GM21786 (cell line): ENCODE data around the gene PPP6R3.
"Not testable (repeated sequence)": the region's sequence is repeated elsewhere in the genome, so short reads cannot be mapped to it uniquely, and the experiment has no call there.

Experiments used
- ATAC-seq: cut with Tn5 transposase; IDR thresholded peaks from one replicate; pipeline ENCODE4 v1.9.1; 2021; ENCODE audit not compliant: unreplicated experiment

PPP6R3 gene

GRCh38 chr11:68457216-68457897 is 3.2 kb upstream of the PPP6R3 start:
- ATAC-seq: no peak

- no peak for ATAC-seq
Measured at GRCh38 chr11:68457898-68458249, 2.7 kb upstream of the PPP6R3 start.

- not testable (repeated sequence) for ATAC-seq
Measured at GRCh38 chr11:68458340-68458739, 2.2 kb upstream of the PPP6R3 start.

DNA sequence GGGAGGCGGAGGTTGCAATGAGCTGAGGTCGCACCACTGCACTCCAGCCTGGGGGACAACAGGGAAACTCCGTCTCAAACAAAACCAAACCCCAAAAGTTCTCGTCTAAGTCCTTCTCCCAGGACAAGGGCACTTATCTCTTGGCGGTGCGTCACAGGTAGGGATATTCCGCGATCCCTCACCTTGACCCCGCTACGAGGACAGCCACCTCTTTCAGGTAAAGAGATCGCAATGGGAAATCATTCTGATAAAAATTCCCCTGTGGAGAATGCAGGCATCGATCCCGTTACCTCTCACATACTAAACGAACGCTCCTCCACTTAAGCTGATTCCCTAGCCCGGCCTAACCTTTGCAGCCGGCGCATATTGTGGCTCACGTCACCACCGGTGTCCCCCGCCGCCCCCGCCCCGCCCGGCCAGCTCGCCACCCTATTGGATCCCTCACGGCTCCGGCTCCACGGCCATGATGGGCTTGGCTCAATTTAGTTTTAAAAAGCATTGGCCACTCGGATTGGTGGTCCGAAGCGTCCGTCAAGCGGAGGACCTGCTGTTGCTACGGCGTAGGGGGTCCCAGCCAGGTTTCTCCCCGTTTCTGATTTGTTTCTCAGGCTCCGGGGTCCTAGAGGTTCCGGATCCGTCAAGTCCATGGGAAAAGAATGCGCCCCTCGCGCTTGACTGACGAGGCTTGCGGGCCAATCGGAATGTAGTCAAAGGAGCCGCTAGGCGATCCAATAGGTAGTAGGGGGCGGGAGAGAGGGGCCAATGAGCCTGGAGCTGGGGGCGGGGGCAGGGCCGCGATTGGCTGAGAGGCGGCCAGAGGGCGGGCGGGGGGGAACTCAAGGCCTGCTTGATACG is 439 bp upstream of the PPP6R3 start:
- peak; percentile 85 for ATAC-seq

GRCh38 chr11:68461575-68461917 is 994 bp downstream of the PPP6R3 start:
- ATAC-seq: no peak

- no peak for ATAC-seq
Measured at GRCh38 chr11:68463714-68464113, 3.2 kb downstream of the PPP6R3 start.

GRCh38 chr11:68467201-68467834 is 6.8 kb downstream of the PPP6R3 start:
- ATAC-seq: no peak

DNA sequence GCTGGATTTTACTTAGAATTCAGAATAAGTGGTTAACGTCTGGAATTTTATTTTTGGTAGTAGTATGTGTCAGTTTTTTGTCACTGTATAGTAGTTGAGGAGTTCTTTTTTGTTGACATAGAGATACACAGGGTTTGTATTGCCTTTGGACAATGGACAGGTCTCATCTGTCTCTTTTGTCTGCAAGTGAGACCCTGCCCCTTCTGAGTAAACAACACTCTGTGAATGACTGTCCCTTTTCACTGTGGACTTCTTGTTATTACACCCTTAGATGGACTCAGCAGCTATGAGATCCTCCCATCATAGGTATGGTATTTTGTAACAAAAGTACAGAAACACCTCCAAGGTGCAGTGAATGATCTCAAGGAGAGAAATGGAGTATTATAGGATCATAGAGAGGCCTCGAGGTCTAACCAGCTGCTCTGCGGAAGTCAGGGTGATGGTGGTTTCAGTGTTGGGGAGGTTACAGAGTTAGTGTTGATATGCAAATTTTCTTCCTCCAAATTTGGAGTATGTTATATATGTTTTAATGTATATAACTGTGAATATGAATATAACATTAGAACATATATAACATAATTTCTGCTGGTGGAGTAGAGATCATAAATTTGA is 7.8 kb downstream of the PPP6R3 start:
- no peak for ATAC-seq

DNA sequence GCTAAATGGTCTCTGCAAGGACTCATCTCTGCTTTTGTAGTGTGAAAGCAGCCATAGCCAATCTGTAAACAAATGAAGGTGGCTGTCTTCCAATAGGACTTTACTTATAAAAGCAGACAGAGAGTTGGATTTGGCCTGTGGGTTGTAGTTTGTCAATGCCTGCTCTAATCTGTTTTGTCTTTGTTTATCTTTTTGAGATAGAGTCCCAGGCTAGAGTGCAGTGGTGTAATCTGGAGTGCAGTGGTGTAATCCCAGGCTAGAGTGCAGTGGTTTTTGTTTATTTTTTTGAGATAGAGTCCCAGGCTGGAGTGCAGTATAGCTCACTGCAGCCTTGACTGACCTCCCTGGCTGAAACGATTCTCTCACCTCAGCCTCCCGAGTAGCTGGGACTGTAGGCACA is 8.6 kb downstream of the PPP6R3 start:
- ATAC-seq: no peak

DNA sequence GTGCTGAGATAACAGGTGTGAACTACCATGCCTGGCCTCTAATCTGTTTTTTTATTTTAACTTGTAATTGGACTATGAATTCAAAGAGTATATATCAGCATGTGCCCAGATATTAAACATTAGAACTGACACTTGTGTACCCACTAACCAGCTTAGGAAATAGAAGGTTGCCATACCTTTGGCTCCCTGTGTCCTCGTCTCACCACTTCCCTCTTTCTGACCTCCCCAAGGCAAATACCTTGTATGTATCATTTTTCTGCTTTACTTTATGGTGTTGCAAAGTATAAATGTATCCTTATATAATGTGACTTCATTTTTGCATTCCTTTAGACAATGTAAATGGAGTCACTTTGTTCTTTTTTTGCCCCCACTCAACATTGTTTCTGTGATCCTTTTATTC is 9.1 kb downstream of the PPP6R3 start:
- no peak for ATAC-seq

DNA sequence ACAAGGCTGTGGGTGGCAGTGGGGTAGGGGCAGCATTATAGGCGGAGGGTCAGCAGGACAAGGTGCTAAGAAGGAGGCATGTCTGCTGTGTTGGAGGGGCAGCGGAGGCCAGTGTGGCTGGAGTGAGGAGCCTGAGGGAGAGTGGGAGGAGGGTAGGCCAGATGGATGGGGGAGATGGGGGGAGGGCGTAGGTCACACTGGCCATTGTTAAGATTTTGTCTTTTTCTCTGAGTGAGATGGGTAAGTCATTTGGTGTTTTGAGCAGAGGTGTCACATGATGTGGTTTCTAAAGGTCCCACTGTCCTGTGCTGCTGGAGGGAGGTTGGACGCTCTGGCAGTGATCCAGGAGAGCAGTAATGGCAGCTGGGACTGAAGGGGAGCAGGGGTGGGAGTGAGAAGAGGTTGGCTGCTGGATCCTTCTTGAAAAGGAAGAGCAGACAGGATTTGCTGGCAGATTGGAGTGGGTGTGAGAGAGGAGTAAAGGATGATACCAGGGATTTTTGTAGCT is 9.8 kb downstream of the PPP6R3 start:
- no peak for ATAC-seq

GRCh38 chr11:68471360-68472340 is 11.1 kb downstream of the PPP6R3 start:
- no peak for ATAC-seq

- ATAC-seq: no peak
Measured at GRCh38 chr11:68472778-68473177, 12.2 kb downstream of the PPP6R3 start.

DNA sequence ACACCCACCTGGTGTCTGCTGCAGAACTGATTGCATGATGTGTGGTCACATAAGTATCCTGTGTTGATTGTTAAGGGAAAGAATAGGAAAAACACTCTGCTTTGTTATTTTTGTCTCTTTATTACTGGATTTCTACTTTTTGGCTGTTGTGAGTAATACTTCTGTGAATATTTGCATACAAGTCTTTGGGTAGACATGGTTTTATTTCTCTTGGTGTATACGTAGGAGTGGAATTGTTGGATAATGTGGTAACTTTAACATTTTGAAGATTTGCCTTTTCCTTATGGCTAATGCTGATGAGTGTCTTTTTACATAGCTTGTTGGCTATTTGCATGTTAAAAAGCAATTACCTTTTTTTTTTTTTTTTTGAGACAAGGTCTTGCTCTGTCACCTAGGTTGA is 13.1 kb downstream of the PPP6R3 start:
- ATAC-seq: no peak

DNA sequence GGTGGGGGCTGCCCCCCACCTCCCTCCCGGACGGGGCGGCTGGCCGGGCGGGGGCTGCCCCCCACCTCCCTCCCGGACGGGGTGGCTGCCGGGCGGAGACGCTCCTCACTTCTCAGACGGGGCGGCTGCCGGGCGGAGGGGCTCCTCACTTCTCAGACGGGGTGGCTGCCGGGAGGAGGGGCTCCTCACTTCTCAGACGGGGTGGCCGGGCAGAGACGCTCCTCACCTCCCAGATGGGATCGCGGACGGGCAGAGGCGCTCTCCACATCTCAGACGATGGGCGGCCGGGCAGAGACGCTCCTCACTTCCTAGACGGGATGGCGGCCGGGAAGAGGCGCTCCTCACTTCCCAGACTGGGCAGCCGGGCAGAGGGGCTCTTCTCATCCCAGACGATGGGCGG is 15.1 kb downstream of the PPP6R3 start:
- ATAC-seq: not testable (repeated sequence)

DNA sequence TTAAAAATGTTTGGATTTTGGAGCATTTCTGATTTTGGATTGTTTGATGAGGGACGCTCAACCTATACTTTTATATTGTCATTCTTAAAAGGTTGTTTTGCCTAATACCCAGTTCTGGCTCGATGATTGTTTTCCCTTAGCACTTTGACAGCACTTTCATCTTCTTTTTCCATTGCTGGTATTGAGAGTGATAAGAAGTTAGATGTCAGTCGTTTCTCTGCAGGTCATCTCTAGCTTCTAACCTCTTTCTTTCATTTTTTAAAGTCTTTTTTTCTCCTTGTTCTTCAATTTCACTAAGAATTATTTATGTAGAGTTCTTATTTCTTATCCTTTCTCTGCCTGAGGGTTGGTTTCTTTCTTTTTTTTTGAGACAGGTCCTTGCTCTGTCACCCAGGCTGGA is 18.8 kb downstream of the PPP6R3 start:
- no peak for ATAC-seq

DNA sequence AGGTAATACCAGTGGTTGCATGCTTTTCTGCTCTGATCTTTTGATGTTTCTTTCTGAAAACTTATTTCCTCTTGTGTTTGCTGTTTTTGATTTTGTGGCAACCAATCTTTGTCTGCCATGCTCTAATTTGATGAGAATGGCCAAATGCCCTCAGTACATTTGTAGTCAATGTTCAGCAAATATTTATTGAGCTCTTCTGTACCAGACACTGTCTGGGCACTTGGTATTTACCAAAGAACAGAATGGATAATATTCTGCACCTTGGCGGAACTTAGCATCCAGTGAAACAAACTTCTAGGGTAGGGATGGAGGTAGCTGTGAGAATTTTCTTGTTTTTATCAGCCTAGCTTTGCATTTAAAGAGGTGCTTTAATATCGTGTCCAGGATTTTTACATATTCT is 19.6 kb downstream of the PPP6R3 start:
- no peak for ATAC-seq

GRCh38 chr11:68480852-68481510 is 20.4 kb downstream of the PPP6R3 start:
- no peak for ATAC-seq

GRCh38 chr11:68481579-68482240 is 21.2 kb downstream of the PPP6R3 start:
- no peak for ATAC-seq
